GM18508 (cell line): ENCODE measurements around the gene FIG4.
"Not testable (repeated sequence)": the region's sequence is repeated elsewhere in the genome, so short reads cannot be mapped to it uniquely, and the experiment has no call there.

Experiments
- ATAC-seq: cut with Tn5 transposase; IDR thresholded peaks from one replicate; pipeline ENCODE4 v1.9.1; 2021; ENCODE audit warnings: moderate number of reproducible peaks; ENCODE audit not compliant: insufficient read depth, unreplicated experiment

FIG4 gene

GRCh38 chr6:109747221-109747620 is 56.1 kb downstream of the FIG4 start:
- no peak for ATAC-seq

- ATAC-seq: no peak
Measured at GRCh38 chr6:109759098-109759955, 68.2 kb downstream of the FIG4 start.

GRCh38 chr6:109760208-109760607 is 69.1 kb downstream of the FIG4 start:
- no peak for ATAC-seq

GRCh38 chr6:109762166-109762565 is 71.1 kb downstream of the FIG4 start:
- no peak for ATAC-seq

GRCh38 chr6:109762769-109763441 is 71.8 kb downstream of the FIG4 start:
- no peak for ATAC-seq

GRCh38 chr6:109766167-109766566 is 75.1 kb downstream of the FIG4 start:
- ATAC-seq: no peak

GRCh38 chr6:109767961-109768360 is 76.9 kb downstream of the FIG4 start:
- no peak for ATAC-seq

- no peak for ATAC-seq
Measured at GRCh38 chr6:109768485-109768884, 77.4 kb downstream of the FIG4 start.

- ATAC-seq: no peak
Measured at GRCh38 chr6:109769213-109769612, 78.1 kb downstream of the FIG4 start.

- no peak for ATAC-seq
Measured at GRCh38 chr6:109770047-109770446, 79.0 kb downstream of the FIG4 start.

GRCh38 chr6:109770779-109771178 is 79.7 kb downstream of the FIG4 start:
- no peak for ATAC-seq

GRCh38 chr6:109771939-109772755 is 81.1 kb downstream of the FIG4 start:
- ATAC-seq: not testable (repeated sequence)

GRCh38 chr6:109772883-109773431 is 81.9 kb downstream of the FIG4 start:
- ATAC-seq: no peak

- no peak for ATAC-seq
Measured at GRCh38 chr6:109781001-109781400, 89.9 kb downstream of the FIG4 start.

GRCh38 chr6:109782491-109782999 is 91.4 kb downstream of the FIG4 start:
- ATAC-seq: no peak

- no peak for ATAC-seq
Measured at GRCh38 chr6:109783250-109783986, 92.3 kb downstream of the FIG4 start.

- no peak for ATAC-seq
Measured at GRCh38 chr6:109787312-109787711, 96.2 kb downstream of the FIG4 start.

GRCh38 chr6:109788687-109789086 is 97.6 kb downstream of the FIG4 start:
- no peak for ATAC-seq

- ATAC-seq: no peak
Measured at GRCh38 chr6:109790131-109790530, 99.0 kb downstream of the FIG4 start.

- no peak for ATAC-seq
Measured at GRCh38 chr6:109791301-109791700, 100.2 kb downstream of the FIG4 start.
